CD4-positive, alpha-beta T cell treated with Interferon alpha-2 for 1 hour (primary cell): ENCODE data around the gene SVIL.
"Not testable (repeated sequence)": the region's sequence is repeated elsewhere in the genome, so short reads cannot be mapped to it uniquely, and the experiment has no call there.

ENCODE experiments used
- DNase-seq, 2 donors: peaks; one replicate each; pipeline ENCODE4 v3.0.0-alpha.2; 2020 to 2022

Gene SVIL

GRCh38 chr10:29649561-29650551 is 15.1 kb upstream of the SVIL start:
- no peak for DNase-seq

- no peak for DNase-seq
Observed at GRCh38 chr10:29648983-29649268, 14.2 kb upstream of the SVIL start.

GRCh38 chr10:29648114-29648982 is 13.6 kb upstream of the SVIL start:
- peak in 1 of 2 donors; percentile 12 for DNase-seq

GRCh38 chr10:29647478-29647877 is 12.7 kb upstream of the SVIL start:
- DNase-seq = peak in 1 of 2 donors; percentile 28

- no peak for DNase-seq
Observed at GRCh38 chr10:29646960-29647461, 12.2 kb upstream of the SVIL start.

GRCh38 chr10:29646238-29646902 is 11.6 kb upstream of the SVIL start:
- no peak for DNase-seq

- DNase-seq = no peak
Observed at GRCh38 chr10:29643771-29644501, 9.2 kb upstream of the SVIL start.

GRCh38 chr10:29642990-29643389 is 8.2 kb upstream of the SVIL start:
- DNase-seq = no peak

- no peak for DNase-seq
Observed at GRCh38 chr10:29637537-29637936, 2.8 kb upstream of the SVIL start.

GRCh38 chr10:29636178-29636577 is 1.4 kb upstream of the SVIL start:
- peak in 1 of 2 donors; percentile 54 for DNase-seq

GRCh38 chr10:29635711-29636144 is 957 bp upstream of the SVIL start:
- peak in 1 of 2 donors; percentile 35 for DNase-seq

GRCh38 chr10:29634105-29634504 is 666 bp downstream of the SVIL start:
- no peak for DNase-seq

GRCh38 chr10:29631049-29631339 is 3.8 kb downstream of the SVIL start:
- DNase-seq = no peak

GRCh38 chr10:29630205-29631048 is 4.3 kb downstream of the SVIL start:
- peak in 1 of 2 donors; percentile 48 for DNase-seq

GRCh38 chr10:29628912-29629526 is 5.8 kb downstream of the SVIL start:
- no peak for DNase-seq

GRCh38 chr10:29628311-29628710 is 6.5 kb downstream of the SVIL start:
- DNase-seq = no peak

- DNase-seq = no peak
Observed at GRCh38 chr10:29627201-29628132, 7.3 kb downstream of the SVIL start.

- DNase-seq = not testable (repeated sequence)
Observed at GRCh38 chr10:29624357-29624756, 10.4 kb downstream of the SVIL start.

GRCh38 chr10:29623797-29624196 is 11.0 kb downstream of the SVIL start:
- no peak for DNase-seq
